Gastroesophageal sphincter (tissue), 3 donors: ENCODE measurements around the gene TM9SF4.

Source experiments
- CTCF ChIP-seq, 4 experiments: fragments of 200-600 bp in 2 of 4; fragments of 450-650 bp in 2 of 4; sonication (generic) in 1 of 4; IDR thresholded peaks; one replicate each; pipeline ENCODE4 v1.5.1; 2017 to 2019; ENCODE audit warnings: antibody characterized with exemption in 4 of 4, mild to moderate bottlenecking in 2 of 4, moderate library complexity in 2 of 4
- EP300 ChIP-seq: sonication (generic); formaldehyde crosslinking; IDR thresholded peaks from one replicate; pipeline ENCODE4 v1.6.1; 2017; ENCODE audit warnings: antibody characterized with exemption, mild to moderate bottlenecking
- POLR2A ChIP-seq, 2 donors: fragments of 450-650 bp; IDR thresholded peaks; one replicate each; pipeline ENCODE4 v1.6.1; 2017; ENCODE audit warnings: antibody characterized with exemption in 2 of 2, mild to moderate bottlenecking in 2 of 2, moderate library complexity in 1 of 2

- TF ChIP-seq CTCF (IDR thresholded peaks at IDR 0.05): no peak
- no peak for TF ChIP-seq POLR2A (IDR thresholded peaks at IDR 0.05)
- TF ChIP-seq EP300: no peak
These were observed 92.5 kb downstream of the TM9SF4 start for GRCh38 chr20:32201977-32202363.
